ENCODE data around the gene RAB30. TPM values are rescaled to one million over a fixed set of nuclear protein-coding genes. Genes with fewer than 3 reads are reported as not detected.

RAB30 gene
- total and polyA plus RNA-seq, 5 experiments from 2014 or later = 10.7 to 35.5 (median 17.4) TPM

DNA sequence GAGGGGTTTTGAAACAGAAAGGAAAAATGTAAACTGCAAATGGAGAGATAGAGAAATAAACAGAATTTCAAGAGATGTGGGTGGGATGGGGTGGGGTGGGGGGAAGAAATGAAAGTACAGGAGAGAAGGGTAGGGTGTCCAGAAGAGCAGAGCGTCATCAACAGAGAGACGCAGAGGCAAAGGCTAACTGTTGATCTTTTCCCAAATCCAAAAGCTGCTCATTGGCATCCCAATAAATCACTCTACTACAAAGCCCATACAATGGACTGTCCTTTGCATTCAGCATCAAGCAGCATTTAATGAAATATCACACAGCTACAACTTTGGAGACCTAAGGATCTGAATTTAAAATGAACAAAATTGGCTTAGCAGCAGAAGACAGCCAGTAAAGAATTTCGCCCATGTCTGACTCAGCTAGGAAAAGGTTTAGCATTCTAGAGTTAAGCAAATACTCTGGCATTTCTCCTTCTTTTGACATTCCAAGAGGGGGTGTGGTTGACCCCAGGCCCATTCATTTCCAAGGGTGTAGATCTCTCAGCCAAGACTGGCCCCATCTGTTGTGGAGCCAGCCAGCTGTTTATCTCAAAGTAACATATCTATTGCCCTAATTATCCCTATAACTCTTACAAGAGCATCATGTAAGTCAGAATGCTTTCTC lies 1.5 kb downstream of the RAB30 start:
- peaks cover 5 to 14% (median 8%) of the 10 kb centered on the region in 3 donors for H3K36me3 Mint-ChIP-seq
- H3K9me3 Mint-ChIP-seq = no peaks in the 10 kb centered on the region
- POLR2A ChIA-PET = interaction anchor here (0.5 to 6.6 kb wide), 7 partner anchors 19 to 171 kb away, joined by 3 to 67 read pairs (median 3); partner anchors contain the start of genes DDIAS, PCF11 and PRCP
- no peak for DNase-seq
- peak overlapping the region in 1 of 10 donors; percentile 68 for H3K4me3 Mint-ChIP-seq
- H3K27me3 Mint-ChIP-seq = no peaks in the 10 kb centered on the region
- peaks cover 11 to 45% (median 30%) of the 10 kb centered on the region in 4 donors for H3K4me1 Mint-ChIP-seq
- H3K27ac Mint-ChIP-seq = peak overlapping the region in 6 of 10 donors; percentile 48 to 89 (median 73)
- ATAC-seq = no peak

DNA sequence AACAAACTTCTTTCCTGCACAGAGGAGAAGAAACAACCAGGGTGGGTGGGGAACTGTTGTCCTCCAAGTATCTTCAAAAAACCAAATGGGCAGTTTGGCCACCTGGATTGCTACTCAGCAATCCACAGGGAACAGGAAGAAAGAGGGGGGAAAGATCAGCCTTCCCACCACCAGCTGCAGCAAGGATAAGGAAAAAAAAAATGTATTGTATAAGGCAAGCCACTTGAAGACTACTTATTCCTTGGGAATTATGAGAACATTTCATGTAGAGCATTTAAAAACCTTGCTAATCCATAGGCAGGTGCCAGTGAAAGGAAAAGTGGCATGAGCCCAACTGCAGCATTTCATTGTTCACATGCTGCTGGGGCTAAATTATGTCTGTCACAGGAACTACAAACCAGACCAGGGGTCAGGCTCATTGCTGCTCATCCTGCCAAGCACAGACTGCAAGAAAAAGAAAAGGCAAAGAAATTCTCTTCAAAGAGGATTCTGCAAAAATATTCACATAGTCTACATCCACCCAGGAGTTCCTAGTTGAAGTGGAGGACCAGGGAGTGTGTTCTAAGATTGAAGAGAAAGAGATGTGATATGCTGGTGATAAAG lies 2.2 kb downstream of the RAB30 start:
- H3K4me3 Mint-ChIP-seq = peak overlapping the region in 1 of 10 donors; percentile 68
- H3K27ac Mint-ChIP-seq = peak overlapping the region in 7 of 10 donors; percentile 48 to 89 (median 79)
- peaks cover 5 to 10% (median 6%) of the 10 kb centered on the region in 3 donors for H3K36me3 Mint-ChIP-seq
- no peaks in the 10 kb centered on the region for H3K9me3 Mint-ChIP-seq
- POLR2A ChIA-PET = interaction anchor here (1.1 to 6.6 kb wide), 3 partner anchors 19 to 168 kb away, joined by 3 to 67 read pairs (median 12); partner anchors contain the start of genes DDIAS, PCF11 and PRCP
- no peaks in the 10 kb centered on the region for H3K27me3 Mint-ChIP-seq
- DNase-seq = no peak
- H3K4me1 Mint-ChIP-seq = peaks cover 18 to 45% (median 29%) of the 10 kb centered on the region in 4 donors
- ATAC-seq = no peak

DNA sequence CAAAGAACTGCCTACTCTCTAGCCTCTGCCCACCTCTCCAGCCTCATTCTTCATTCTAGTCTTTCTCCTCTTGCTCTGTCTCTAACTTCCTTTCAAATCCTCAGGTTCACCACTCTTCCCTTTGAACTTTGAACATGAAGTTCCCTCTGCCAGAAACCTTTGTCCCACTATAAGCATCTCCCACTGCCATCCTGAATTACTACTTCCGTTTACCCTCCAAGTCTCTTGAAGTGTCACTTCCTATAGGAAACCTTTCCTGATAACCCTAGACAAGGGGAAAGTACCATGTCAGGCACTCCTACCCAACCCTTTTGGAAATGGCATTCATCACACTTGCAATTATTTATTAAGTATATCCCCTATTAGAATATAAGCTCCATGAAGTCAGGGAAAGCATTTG lies 3.1 kb downstream of the RAB30 start:
- Mint-ChIP-seq H3K36me3 (peaks cover under 1 to 6% (median 2%) of the 10 kb centered on the region in 3 donors), H3K27me3 (no peaks in the 10 kb centered on the region), H3K27ac (peak overlapping the region in 5 of 10 donors; percentile 1 to 58 (median 2)), H3K9me3 (no peaks in the 10 kb centered on the region), H3K4me1 (peaks cover 27 to 46% (median 30%) of the 10 kb centered on the region in 4 donors), H3K4me3 (peak overlapping the region in 2 of 10 donors; percentile 31 to 51)
- ATAC-seq (no peak), DNase-seq (no peak)
- POLR2A ChIA-PET = interaction anchor here (0.7 kb wide), 1 partner anchor 845 kb away, joined by 3 read pairs; no protein-coding TSS in a partner anchor

DNA sequence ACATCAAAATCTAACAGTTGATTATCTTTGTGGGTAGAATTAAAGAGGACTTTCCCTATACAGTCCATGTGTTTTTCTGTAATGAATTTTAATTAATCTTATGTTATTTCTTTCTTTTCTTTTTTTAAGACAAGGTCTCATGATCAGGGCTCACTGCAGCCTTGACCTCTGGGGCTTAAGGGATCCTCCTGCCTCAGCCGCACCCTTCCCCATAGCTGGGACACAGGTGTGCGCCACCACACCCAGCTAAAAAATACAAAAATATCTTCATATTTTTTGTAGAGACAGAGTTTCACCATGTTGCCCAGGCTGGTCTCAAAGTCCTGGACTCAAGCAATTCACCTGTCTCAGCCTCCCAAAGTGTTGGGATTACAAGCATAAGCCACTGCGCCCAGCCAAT lies 7.7 kb downstream of the RAB30 start:
- DNase-seq (no peak), ATAC-seq (no peak)
- Mint-ChIP-seq H3K36me3 (peaks cover 0 to 11% (median 6%) of the 10 kb centered on the region in 3 donors), H3K4me3 (peak overlapping the region; percentile 45 to 93 (median 88)), H3K4me1 (peaks cover 25 to 78% (median 59%) of the 10 kb centered on the region in 4 donors), H3K27ac (peak overlapping the region; percentile 81 to 99 (median 96)), H3K27me3 (no peaks in the 10 kb centered on the region), H3K9me3 (peaks cover 0 to 4% (median 0%) of the 10 kb centered on the region in 9 donors)
- POLR2A ChIA-PET = interaction anchor here (0.9 to 3.5 kb wide), 3 partner anchors 10 to 163 kb away, joined by 4 to 48 read pairs (median 8); partner anchors contain the start of genes DDIAS, PRCP and RAB30

DNA sequence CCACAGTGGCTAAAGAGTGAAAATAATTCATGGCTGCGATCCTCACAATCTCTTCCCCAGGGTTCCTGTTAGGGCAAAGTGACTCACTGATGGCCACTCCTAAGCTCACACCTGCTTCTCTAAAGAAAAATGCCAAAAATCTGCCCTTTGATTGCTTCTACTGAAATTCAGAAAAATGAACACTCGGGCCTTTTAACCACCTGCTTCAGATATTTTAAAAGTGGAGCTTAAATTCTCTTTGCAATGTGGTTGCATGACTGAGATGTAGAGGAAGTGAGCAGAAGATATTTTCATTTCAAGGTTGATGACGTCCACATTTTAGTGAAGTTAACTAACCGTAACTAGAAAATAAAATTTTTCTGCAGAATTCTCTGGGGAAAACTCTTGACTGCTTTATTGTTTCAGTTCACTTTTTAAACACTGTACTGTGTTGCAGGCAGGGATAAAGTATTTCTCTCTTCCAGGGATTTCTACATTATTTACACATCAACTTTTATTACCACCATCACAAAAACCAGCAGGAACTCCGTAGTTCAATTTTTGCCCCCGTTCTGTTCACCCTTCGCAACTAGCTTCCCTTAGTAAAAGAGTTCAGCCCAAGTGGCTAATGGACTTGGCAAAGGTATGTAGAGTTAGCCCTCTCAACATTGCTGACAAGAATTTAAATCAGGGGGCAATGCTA lies 8.5 kb downstream of the RAB30 start:
- peak in 4 of 10 donors; percentile 31 to 68 (median 55) for DNase-seq

DNA sequence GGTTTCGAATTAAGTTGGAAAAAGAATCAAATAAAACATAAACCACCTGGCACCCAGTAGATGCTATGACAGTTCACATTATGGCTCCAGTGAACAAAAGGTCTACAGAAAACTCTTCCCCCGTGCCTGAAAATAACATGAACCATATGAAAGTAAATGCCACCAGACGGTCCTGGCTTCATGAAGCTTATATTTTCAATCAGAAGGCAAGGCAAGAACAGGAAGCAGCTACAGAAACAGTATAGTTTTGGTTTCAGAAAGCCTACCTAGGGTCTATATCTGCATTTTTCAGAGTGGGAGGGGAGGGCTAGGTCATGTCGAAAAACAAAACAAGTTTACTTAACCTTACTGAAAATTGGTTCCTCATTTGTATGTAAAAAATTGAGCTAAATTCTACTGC lies 9.8 kb downstream of the RAB30 start:
- Mint-ChIP-seq H3K27ac (peak overlapping the region; percentile 93 to 99 (median 97)), H3K36me3 (peaks cover 0 to 11% (median 6%) of the 10 kb centered on the region in 3 donors), H3K4me1 (peaks cover 18 to 81% (median 53%) of the 10 kb centered on the region in 4 donors), H3K4me3 (peak overlapping the region; percentile 28 to 93 (median 88)), H3K27me3 (no peaks in the 10 kb centered on the region), H3K9me3 (peaks cover 0 to 4% (median 0%) of the 10 kb centered on the region in 9 donors)
- DNase-seq (peak in 1 of 10 donors; percentile 8), ATAC-seq (peak in 1 of 2 donors; percentile 31)
- POLR2A ChIA-PET = interaction anchor here (1.1 to 3.5 kb wide), 4 partner anchors 12 to 161 kb away, joined by 3 to 48 read pairs (median 12); partner anchors contain the start of genes DDIAS, PCF11 and RAB30

More for the DNA sequence above, 8.5 kb downstream of the RAB30 start:
- POLR2A ChIA-PET = interaction anchor here (0.7 to 3.5 kb wide), 10 partner anchors 11 to 162 kb away, joined by 3 to 48 read pairs (median 4); partner anchors contain the start of genes DDIAS, PCF11, PRCP and RAB30
- ATAC-seq = peak; percentile 86 to 92
- Mint-ChIP-seq H3K9me3 (peaks cover 0 to 4% (median 0%) of the 10 kb centered on the region in 9 donors), H3K4me1 (peaks cover 19 to 79% (median 59%) of the 10 kb centered on the region in 4 donors), H3K27me3 (no peaks in the 10 kb centered on the region), H3K4me3 (peak overlapping the region; percentile 77 to 93 (median 88)), H3K36me3 (peaks cover 0 to 11% (median 6%) of the 10 kb centered on the region in 3 donors), H3K27ac (peak overlapping the region; percentile 93 to 99 (median 97))

DNA sequence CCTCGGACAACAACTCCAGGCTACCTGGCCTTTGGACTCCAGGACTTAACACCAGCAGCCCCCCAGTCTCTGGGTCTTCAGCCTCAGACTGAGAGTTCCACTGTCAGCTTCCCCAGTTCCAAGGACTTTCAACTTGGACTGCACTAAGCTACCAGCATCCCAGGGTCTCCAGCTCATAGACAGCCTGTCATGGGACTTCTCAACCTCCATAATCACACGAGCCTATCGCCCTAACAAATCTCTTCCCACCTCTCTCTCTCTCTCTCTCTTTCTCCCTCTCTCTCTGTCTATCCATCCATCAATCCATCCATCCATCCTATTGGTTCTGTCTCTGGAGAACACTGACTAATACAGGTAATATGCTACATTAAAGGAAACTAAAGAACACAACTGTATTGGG lies 10.7 kb downstream of the RAB30 start:
- Mint-ChIP-seq H3K36me3 (peaks cover 0 to 11% (median 6%) of the 10 kb centered on the region in 3 donors), H3K27ac (peak overlapping the region in 8 of 10 donors; percentile 11 to 95 (median 38)), H3K4me1 (peaks cover 18 to 82% (median 50%) of the 10 kb centered on the region in 4 donors), H3K27me3 (no peaks in the 10 kb centered on the region), H3K4me3 (peak overlapping the region in 2 of 10 donors; percentile 1 to 18), H3K9me3 (peaks cover 0 to 8% (median 0%) of the 10 kb centered on the region in 9 donors)
- ATAC-seq (no peak), DNase-seq (no peak)
- POLR2A ChIA-PET = interaction anchor here (2.9 kb wide), 1 partner anchor 96 kb away, joined by 21 read pairs; the partner anchor contains the start of gene PCF11

DNA sequence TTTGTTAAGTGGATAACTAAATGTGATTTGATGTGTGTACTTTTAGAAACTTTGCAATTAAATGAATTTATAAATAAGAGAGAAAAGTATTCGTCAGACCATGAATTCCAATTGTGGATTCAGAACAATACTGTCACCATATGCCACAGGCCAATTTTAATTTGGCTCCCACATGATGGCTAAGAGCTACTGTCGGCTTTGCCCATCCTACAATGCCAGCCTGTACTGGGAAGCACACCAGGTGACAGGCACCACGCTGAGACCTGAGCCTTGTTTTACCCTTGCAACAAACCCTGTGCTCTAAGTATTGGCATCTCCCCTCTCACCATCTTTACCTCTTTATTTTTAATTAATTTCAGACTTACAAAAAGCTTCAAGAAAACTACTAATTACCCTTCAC lies 14.0 kb downstream of the RAB30 start:
- POLR2A ChIA-PET = interaction anchor here (1.0 kb wide), 1 partner anchor 99 kb away, joined by 5 read pairs; the partner anchor contains the start of gene PCF11
- peaks cover 6 to 16% (median 12%) of the 10 kb centered on the region in 3 donors for H3K36me3 Mint-ChIP-seq

DNA sequence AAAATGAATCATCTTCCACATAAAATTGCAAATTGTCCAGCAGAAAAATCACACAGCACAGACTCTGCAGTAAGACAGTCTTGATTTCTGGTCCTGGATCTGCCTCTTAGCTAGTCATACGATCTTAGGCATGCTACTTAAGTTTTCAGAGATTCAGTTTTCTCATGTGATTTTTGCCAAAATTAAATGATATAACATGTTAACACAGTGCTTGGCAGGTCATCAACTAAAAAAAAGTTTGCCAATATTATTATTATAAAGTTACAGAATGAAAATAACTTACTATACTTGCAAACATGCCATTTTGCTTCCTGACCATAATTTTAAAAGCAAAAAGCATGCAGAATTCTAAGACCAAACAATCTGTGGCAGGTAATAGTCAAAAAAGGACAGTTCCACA lies 15.1 kb downstream of the RAB30 start:
- Mint-ChIP-seq H3K27me3 (no peaks in the 10 kb centered on the region), H3K9me3 (peaks cover 0 to 6% (median under 1%) of the 10 kb centered on the region in 9 donors), H3K27ac (peak overlapping the region in 2 of 10 donors; percentile 13 to 26), H3K36me3 (peaks cover 8 to 25% (median 14%) of the 10 kb centered on the region in 3 donors), H3K4me3 (no peak overlapping the region), H3K4me1 (peaks cover 18 to 75% (median 40%) of the 10 kb centered on the region in 4 donors)
- POLR2A ChIA-PET = interaction anchor here (0.5 to 0.8 kb wide), 3 partner anchors 19 to 127 kb away, joined by 3 to 7 read pairs (median 3); partner anchors contain the start of gene PCF11
- no peak for ATAC-seq
- no peak for DNase-seq

More for the DNA sequence above, 14.0 kb downstream of the RAB30 start:
- Mint-ChIP-seq H3K9me3 (peaks cover 0 to 8% (median 0%) of the 10 kb centered on the region in 9 donors), H3K4me1 (peaks cover 21 to 81% (median 47%) of the 10 kb centered on the region in 4 donors), H3K4me3 (no peak overlapping the region), H3K27ac (no peak overlapping the region), H3K27me3 (no peaks in the 10 kb centered on the region)
- DNase-seq = no peak
- ATAC-seq = no peak

DNA sequence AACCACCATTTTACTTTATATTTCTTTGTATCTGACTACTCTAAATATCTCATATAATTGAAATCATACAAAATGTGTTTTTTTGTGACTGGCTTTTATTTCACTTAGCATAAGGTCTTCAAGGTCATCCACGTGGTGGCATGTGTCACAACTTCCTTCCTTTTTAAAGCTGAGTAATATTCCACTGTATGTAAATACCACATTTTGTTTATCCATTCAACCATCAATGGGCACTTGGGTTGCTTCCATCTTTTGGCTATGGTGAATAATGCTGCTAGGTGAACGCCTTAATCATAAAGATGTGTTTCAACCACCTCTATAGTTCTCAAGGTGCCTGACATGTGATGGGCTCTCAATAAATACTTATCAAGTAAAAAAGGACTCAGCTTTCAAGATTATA lies 15.5 kb downstream of the RAB30 start:
- POLR2A ChIA-PET = interaction anchor here (0.5 to 0.8 kb wide), 3 partner anchors 20 to 126 kb away, joined by 3 to 7 read pairs (median 3); partner anchors contain the start of gene PCF11
- Mint-ChIP-seq H3K9me3 (peaks cover 0 to 10% (median 5%) of the 10 kb centered on the region in 9 donors), H3K36me3 (peaks cover 12 to 29% (median 18%) of the 10 kb centered on the region in 3 donors), H3K27ac (peak overlapping the region in 1 of 10 donors; percentile 26), H3K4me3 (no peak overlapping the region), H3K27me3 (no peaks in the 10 kb centered on the region), H3K4me1 (peaks cover 18 to 71% (median 37%) of the 10 kb centered on the region in 4 donors)
- DNase-seq (no peak), ATAC-seq (no peak)

DNA sequence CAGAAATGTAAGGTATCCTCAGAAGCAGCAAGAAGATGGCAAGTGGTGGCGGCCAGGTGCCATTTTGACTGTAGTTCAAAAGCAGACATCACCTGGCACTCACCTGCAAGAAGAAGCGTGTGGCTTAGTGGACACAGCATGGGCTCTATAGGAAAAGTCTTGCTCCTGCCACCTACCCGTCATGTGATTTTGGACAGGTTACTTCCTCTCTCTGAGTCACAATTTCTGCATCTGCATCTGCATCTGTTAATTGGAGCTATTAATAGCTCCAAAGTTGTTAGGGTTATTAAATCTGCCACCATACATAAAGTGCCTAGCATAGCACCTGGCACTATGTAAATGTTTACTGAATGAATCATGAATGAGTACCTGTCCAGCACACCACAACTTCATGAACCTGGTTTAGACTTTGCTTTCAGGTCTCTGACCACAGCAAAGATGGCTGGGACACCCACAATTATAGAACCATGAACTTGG lies 16.8 kb downstream of the RAB30 start:
- Mint-ChIP-seq H3K9me3 (peaks cover 0 to 15% (median 9%) of the 10 kb centered on the region in 9 donors), H3K27ac (peak overlapping the region in 1 of 10 donors; percentile 70), H3K27me3 (no peaks in the 10 kb centered on the region), H3K4me3 (peak overlapping the region in 2 of 10 donors; percentile 20 to 33), H3K36me3 (peaks cover 15 to 33% (median 19%) of the 10 kb centered on the region in 3 donors), H3K4me1 (peaks cover 16 to 65% (median 29%) of the 10 kb centered on the region in 4 donors)
- no peak for ATAC-seq
- POLR2A ChIA-PET = no interaction called here
- DNase-seq = no peak
